HCEC 1CT (cell line): ENCODE data around the gene TM7SF2.
"Not testable (repeated sequence)": the region's sequence is repeated elsewhere in the genome, so short reads cannot be mapped to it uniquely, and the experiment has no call there.

Experiments
- DNase-seq: peaks from one replicate; pipeline ENCODE4 v3.0.0-alpha.2; 2017

The TM7SF2 gene

GRCh38 chr11:65115361-65116082 lies 3.9 kb downstream of the TM7SF2 start:
- no peak for DNase-seq

GRCh38 chr11:65116370-65117205 lies 4.9 kb downstream of the TM7SF2 start:
- DNase-seq: peak; percentile 8

DNA sequence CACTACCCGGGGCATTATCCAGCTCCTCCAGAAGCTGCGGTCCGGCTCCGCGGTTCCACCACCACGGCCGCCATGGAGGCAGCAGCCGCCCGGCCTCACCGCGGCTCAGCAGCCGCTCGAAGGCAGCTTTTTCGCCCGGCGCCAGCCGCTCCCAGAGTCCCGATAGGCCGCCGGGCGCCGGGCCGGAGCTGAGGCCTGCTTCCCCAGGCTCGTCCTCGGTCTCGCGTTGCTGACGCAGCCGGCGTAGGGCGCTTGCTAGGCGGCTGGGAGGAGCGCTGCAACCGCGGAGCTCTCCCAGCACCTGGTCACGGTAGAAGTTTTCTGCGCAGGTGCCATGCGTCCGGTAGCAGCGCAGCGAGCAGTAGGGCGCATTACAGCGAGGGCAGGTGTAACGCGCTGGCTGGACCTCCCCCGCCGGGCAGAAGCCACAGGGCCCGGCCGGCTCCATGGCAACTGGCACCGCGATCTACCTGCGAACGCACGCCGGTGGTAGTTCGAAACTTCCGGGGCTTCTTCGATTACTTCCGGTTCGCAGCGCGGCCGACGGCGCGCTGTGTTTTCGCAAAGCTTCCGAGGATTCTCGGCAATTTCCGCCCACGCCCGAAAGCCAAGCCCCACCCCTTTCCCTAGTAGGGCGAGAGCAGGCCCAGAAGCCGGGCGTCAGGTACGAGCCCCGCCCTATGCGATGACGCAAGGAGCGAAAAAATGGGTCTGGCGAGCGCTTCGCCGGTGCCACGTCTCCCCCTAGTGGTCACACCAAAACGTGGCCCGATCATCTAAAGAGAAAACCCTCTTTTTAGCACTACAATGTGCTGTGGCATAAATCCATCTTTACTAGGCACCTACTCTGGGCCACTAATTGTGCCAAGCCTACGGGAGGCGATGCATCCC lies 5.8 kb downstream of the TM7SF2 start, which contains the start of gene ZNHIT2:
ZNHIT2 (minus strand) TSS at position 496 of the 891 bp plus-strand sequence; CDS start at position 448, 48 bp downstream.
- DNase-seq: peak; percentile 97

DNA sequence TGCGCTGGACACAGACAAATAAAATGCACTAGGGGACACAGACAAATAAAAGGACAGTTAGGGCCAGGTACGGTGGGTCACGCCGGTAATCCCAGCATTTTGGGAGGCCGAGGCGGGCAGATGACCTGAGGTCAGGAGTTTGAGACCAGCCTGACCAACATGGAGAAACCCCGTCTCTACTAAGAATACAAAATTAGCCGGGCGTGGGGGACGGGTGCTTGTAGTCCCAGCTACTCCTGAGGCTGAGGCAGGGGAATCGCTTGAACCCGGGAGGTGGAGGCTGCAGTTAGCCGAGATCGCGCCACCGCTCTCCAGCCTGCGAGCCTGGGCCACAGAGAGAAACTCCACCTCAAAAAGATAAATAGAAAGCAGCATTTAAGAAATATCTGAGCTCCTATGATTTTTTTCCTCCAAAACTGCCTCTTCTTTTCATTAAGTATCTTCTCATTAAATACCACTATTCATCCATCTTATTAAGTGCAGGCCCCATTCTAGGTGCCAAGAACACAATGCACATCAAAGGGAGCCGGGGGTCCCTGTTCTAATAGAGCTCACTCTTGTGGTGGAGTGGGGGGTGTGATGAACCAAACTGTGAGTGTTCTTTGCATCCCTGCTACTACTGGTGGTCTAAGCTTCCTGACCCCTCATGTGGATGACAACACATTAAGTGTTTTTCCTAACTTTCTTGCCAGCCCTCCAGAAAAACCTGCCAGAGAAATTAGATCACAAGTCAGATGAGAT lies 6.6 kb downstream of the TM7SF2 start:
- no peak for DNase-seq

- not testable (repeated sequence) for DNase-seq
Measured at GRCh38 chr11:65118891-65119669, 7.4 kb downstream of the TM7SF2 start.

DNA sequence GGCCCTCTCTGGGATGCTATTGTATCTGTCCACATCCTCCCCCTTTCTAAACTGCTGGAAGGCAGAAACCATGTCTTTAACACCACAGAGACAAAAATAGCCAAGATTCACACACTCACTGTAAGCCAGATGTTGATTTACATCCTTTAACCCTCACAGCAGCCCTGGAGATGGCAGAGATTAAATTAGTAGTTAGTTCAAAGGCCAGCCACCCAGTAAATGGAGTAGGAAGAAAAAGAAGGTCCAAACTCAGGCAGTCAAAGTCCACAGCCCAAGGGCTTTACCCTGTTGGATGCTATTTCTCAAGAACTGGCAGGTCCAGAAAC lies 8.0 kb downstream of the TM7SF2 start:
- no peak for DNase-seq

DNA sequence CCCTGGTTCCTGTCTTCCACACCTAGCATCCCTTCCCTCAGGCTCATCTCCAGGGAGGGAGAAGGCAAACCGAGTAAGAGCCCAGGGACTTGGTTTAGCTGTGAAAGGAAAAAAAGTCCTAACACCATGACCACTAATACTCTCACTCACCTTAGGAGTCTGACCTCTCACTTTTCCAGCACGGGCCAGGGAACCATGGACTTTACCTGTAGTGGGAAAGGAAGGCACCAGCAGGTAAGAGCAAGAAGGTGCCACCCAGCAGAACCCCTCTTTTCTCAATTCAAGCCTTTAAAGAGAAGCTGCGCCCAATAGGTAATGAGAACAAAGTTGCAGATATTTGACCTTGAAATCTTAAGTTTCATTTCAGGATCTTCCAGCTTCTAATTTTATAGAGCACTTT lies 9.2 kb downstream of the TM7SF2 start:
- no peak for DNase-seq

GRCh38 chr11:65121447-65121864 lies 9.8 kb downstream of the TM7SF2 start:
- no peak for DNase-seq

GRCh38 chr11:65121865-65122696 lies 10.4 kb downstream of the TM7SF2 start, which contains the start of the genes FAU and MRPL49:
FAU (minus strand) TSS chr11:65122134; CDS start chr11:65121813, 321 bp downstream.
MRPL49 (plus strand) TSS chr11:65122321; CDS start chr11:65122347, 26 bp downstream.
- peak; percentile 97 for DNase-seq

- no peak for DNase-seq
Measured at GRCh38 chr11:65124480-65125196, 13.0 kb downstream of the TM7SF2 start.

DNA sequence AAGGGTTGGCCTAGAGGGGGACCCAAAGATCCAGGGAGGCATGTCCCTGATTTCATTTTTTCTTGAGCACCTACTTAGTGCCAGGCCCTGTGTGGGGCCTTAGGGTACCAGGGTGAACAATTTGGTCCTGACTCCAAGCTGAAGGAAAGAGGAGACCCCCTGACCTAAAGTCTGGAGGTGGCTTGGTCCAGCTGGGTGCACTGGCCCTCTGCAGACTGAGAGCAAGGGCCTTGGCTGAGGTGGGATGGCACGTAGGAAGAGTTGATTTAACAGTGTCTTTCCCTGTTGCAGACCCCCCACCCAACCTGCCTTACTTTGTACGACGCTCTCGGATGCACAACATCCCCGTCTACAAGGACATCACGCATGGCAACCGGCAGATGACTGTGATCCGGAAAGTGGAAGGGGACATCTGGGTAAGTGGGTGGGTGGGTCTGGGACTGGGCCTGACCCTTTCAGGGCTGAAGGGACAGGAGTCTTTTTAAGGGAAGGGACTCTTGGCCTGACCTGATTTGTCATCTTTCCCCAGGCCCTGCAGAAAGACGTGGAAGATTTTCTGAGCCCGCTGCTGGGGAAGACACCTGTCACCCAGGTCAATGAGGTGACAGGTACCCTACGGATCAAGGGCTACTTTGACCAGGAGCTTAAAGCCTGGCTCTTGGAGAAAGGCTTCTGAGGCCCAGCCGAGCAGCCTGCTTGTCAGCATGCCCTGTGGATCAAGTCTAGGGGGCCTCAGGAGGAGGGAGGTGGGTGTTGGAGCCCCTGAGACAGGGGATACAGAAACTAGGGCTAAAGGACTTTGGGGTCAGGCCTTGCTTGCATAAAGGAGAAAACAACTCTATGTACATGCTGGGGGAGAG lies 13.8 kb downstream of the TM7SF2 start:
- no peak for DNase-seq

- DNase-seq: no peak
Measured at GRCh38 chr11:65126624-65127274, 15.1 kb downstream of the TM7SF2 start.

GRCh38 chr11:65127473-65128181 lies 16.0 kb downstream of the TM7SF2 start:
- no peak for DNase-seq

DNA sequence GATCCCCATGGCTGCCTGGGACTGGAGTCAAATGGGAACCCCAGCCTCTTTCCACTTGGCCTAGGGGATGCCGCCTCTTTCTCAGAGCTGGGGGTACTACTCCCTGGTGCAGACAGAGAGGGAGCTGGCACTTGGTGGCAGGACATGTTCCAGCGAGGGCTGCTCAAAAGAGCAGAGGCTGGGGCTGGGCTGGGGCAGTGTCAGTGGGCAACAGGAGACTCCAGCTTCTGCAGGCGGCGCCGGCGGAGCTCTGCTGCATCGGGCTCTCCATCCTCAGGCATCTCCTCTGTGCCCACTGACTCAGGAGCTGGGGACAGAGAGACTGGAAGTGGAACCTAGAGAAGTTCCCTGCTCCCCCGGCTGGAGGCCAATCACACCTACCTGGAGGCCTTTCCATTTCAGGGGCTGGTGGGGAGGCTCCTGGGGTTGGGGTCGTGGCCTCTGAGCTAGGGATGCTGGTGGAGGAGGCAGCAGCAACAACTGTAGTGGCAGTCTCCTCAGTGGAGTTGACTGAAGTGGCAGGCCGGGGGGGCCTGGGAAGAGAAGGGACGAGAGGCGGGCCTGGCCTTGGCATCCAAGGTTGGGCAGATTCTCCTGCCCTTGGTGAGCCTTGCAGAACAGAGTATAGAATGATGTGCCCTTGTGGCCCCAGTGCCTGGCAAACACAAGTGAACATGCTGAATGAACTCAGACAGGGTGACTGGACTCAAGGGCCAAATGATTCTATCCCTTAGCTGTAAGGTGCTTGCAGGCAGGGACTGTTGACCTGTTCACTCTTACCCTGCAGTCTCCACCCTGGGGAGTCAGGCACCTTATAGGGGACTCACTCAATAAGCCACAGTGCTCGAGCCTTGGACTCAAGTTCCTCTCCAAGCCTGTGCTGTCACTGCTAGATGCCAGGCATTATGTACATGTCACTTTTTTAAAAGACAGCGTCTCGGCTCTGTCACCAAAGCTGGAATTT lies 16.8 kb downstream of the TM7SF2 start:
- no peak for DNase-seq

DNA sequence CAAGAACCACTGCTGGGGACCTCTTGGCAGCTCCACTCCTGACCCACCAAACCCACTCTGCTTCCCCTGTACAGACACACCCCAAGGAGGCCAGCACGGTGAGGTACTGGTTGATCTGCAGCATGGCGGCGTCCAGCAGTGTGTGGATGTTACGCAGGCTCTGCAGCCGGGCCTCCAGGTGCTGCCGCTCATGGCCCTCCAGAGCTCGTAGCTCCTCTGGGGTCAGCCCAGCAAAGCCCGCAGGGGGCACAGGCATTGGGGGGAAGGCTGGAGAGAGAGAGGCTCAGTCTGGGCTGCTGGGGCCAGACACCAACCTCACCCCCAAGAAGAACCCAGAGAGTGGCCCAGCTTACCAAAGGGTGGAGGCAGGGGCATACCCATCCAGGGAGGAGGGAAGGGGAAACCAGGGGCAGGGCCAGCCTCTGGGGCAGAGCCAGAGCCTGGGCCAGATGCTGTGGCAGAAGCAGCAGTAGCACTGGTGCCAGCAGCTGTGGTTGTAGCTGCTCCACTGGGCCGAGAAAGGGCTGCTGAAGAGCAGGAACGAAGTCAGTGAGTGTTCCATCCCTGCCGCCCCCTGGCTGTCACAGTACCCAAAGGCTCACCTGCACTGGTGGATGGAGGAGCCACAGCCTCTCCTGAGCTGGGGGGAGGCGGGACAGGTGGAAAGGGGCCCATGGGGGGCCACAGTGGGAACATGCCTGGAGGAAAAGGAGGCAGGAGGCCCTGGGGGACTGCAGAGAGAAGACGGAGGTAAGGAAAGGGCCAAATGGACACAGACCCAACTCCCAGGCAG lies 18.2 kb downstream of the TM7SF2 start:
- DNase-seq: no peak
